Activated CD4-positive, CD25-positive, alpha-beta regulatory T cell treated with anti-CD3 and anti-CD28 coated beads, Interleukin-2, amount 50 U/mL, for 24 hours (primary cell): ENCODE results near the gene CHST8.

Experiments used
- ATAC-seq, 2 donors: fragments of 150-1000 bp; cut with Tn5 transposase; one replicate each; pipeline ENCODE4 v1.10.0; 2021; ENCODE audit warnings: mild to moderate bottlenecking in 1 of 2, moderate library complexity in 1 of 2

CHST8 gene

GRCh38 chr19:33675501-33676124, 53.9 kb downstream of the CHST8 start:
- no peak for ATAC-seq

GRCh38 chr19:33676999-33677665, 55.4 kb downstream of the CHST8 start:
- ATAC-seq = no peak

GRCh38 chr19:33677745-33678426, 56.1 kb downstream of the CHST8 start:
- ATAC-seq = no peak

GRCh38 chr19:33678796-33679585, 57.2 kb downstream of the CHST8 start:
- ATAC-seq = no peak

- ATAC-seq = no peak
Measured at GRCh38 chr19:33679696-33680095, 57.9 kb downstream of the CHST8 start.

- ATAC-seq = no peak
Measured at GRCh38 chr19:33681081-33681680, 59.4 kb downstream of the CHST8 start.

- no peak for ATAC-seq
Measured at GRCh38 chr19:33683881-33684537, 62.3 kb downstream of the CHST8 start.

GRCh38 chr19:33684538-33685232, 62.9 kb downstream of the CHST8 start:
- ATAC-seq = no peak

GRCh38 chr19:33685541-33685940, 63.8 kb downstream of the CHST8 start:
- ATAC-seq = no peak

GRCh38 chr19:33686262-33686661, 64.5 kb downstream of the CHST8 start:
- ATAC-seq = no peak

GRCh38 chr19:33686687-33687480, 65.1 kb downstream of the CHST8 start:
- ATAC-seq = no peak

- ATAC-seq = no peak
Measured at GRCh38 chr19:33687481-33688170, 65.9 kb downstream of the CHST8 start.

- ATAC-seq = peak in 1 of 2 donors; percentile 14
Measured at GRCh38 chr19:33688171-33688992, 66.6 kb downstream of the CHST8 start.

- no peak for ATAC-seq
Measured at GRCh38 chr19:33689138-33689746, 67.5 kb downstream of the CHST8 start.

- no peak for ATAC-seq
Measured at GRCh38 chr19:33689868-33690267, 68.1 kb downstream of the CHST8 start.

- ATAC-seq = no peak
Measured at GRCh38 chr19:33690378-33691029, 68.8 kb downstream of the CHST8 start.

- no peak for ATAC-seq
Measured at GRCh38 chr19:33691030-33691427, 69.3 kb downstream of the CHST8 start.

- no peak for ATAC-seq
Measured at GRCh38 chr19:33691736-33692135, 70.0 kb downstream of the CHST8 start.
